ENCODE measurements around the gene FSTL4. TPM values are rescaled to one million over a fixed set of nuclear protein-coding genes. Genes with fewer than 3 reads are reported as not detected.

Gene FSTL4
- polyA plus RNA-seq, 1 of the 3 experiments (the other 2 are of a cell fraction): not detected

GRCh38 chr5:133330956-133331355 is 281.4 kb downstream of the FSTL4 start:
- DNase-seq: no peak
- Histone ChIP-seq H3K4me2 (no peak overlapping the region), H4K20me1 (ENCODE audit: insufficient read depth) (no peaks in the 10 kb centered on the region), H3K9me2 (no peaks in the 10 kb centered on the region), H3K79me2 (ENCODE audit: insufficient read depth) (no peaks in the 10 kb centered on the region), H3K27ac (ENCODE audit: low read depth in 2 of 2, low read length in 1 of 2) (no peak overlapping the region), H3K36me3 (replicated peaks in 1 of 2; ENCODE audit: control insufficient read depth in 1 of 2, insufficient read depth in 2 of 2, low read length in 1 of 2) (no peaks in the 10 kb centered on the region), H3F3A (replicated peaks; ENCODE audit: insufficient read depth) (no peaks in the 10 kb centered on the region), H3K9ac (no peak overlapping the region), H3K9me3 (no peaks in the 10 kb centered on the region), H2AFZ (ENCODE audit: low read depth) (no peak overlapping the region), H3K4me3 (ENCODE audit: low read depth in 2 of 2, low read length in 1 of 2) (no peak overlapping the region), H3K4me1 (ENCODE audit: control insufficient read depth in 1 of 2, insufficient read depth in 2 of 2, low read depth in 1 of 2, low read length in 1 of 2) (peaks cover 0 to 3% of the 10 kb centered on the region in 2 experiments; a peak in 1 of 4 replicates), H3K27me3 (ENCODE audit: insufficient read depth) (no peaks in the 10 kb centered on the region; the same call in 1 of the 2 replicates)
- 62% methylated on average over 3 of the region's 5 CpGs for WGBS (ENCODE audit: low lambda C conversion rate)
- CTCF ChIA-PET: interaction anchor here (0.9 kb wide), 1 partner anchor 44 kb away, joined by 3 read pairs; no protein-coding TSS in a partner anchor
- TF ChIP-seq JUND (IDR thresholded peaks at IDR 0.05) (no peak), NRF1 (IDR thresholded peaks at IDR 0.05; ENCODE audit: low read depth, low read length) (no peak), NFIC (IDR thresholded peaks at IDR 0.05; ENCODE audit: borderline replicate concordance) (no peak), GATA2 (CRISPR knock-in tag; IDR thresholded peaks at IDR 0.05) (no peak), TCF12 (IDR thresholded peaks at IDR 0.05) (no peak), EP300 (IDR thresholded peaks at IDR 0.05; ENCODE audit: borderline replicate concordance in 1 of 2, low read depth in 1 of 2, low read length in 1 of 2) (no peak), YY1 (IDR thresholded peaks at IDR 0.05; ENCODE audit: low read depth) (no peak), RFX5 (IDR thresholded peaks at IDR 0.05; ENCODE audit: low read length) (no peak), TEAD4 (IDR thresholded peaks at IDR 0.05; ENCODE audit: borderline replicate concordance, insufficient read depth) (no peak), FOSL2 (IDR thresholded peaks at IDR 0.05; ENCODE audit: borderline replicate concordance, low read depth) (no peak)
- TF ChIP-seq, protein P1, sequence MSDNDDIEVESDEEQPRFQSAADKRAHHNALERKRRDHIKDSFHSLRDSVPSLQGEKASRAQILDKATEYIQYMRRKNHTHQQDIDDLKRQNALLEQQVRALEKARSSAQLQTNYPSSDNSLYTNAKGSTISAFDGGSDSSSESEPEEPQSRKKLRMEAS (IDR thresholded peaks at IDR 0.05; ENCODE audit: low read depth): no peak
- TF ChIP-seq, protein P2, sequence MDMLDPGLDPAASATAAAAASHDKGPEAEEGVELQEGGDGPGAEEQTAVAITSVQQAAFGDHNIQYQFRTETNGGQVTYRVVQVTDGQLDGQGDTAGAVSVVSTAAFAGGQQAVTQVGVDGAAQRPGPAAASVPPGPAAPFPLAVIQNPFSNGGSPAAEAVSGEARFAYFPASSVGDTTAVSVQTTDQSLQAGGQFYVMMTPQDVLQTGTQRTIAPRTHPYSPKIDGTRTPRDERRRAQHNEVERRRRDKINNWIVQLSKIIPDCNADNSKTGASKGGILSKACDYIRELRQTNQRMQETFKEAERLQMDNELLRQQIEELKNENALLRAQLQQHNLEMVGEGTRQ (IDR thresholded peaks at IDR 0.05; ENCODE audit: borderline replicate concordance, low read depth, low read length): no peak
- POLR2A ChIA-PET: no interaction called here

DNA sequence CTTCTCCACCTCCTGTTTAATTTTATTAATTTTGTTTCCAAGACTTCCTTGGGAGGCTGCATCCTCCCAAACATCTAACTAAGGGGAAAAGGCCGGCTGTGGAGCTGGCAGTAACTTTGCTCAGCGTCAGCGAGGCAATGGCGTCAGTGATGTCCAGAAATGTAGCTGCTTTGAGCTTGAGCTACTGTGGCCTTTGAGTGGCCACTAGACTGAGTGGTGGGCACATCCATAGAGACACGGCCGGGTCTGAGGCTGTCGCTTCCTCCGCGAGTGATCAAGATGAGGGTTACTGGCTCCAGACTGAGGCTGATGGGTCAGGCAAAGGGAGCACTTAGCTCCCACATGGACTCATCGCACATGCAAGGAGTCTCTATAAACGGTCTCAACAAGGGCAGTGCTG is 283.5 kb downstream of the FSTL4 start:
- H3K4me1 ChIP-seq (ENCODE audit: control insufficient read depth in 1 of 2, insufficient read depth in 2 of 2, low read depth in 1 of 2, low read length in 1 of 2): peaks cover 0 to 3% of the 10 kb centered on the region in 2 experiments; a peak in 1 of 4 replicates
- H4K20me1 ChIP-seq (ENCODE audit: insufficient read depth): no peaks in the 10 kb centered on the region
- H3F3A ChIP-seq (replicated peaks; ENCODE audit: insufficient read depth): no peaks in the 10 kb centered on the region
- H3K9me3 ChIP-seq: no peaks in the 10 kb centered on the region
- H3K36me3 ChIP-seq (replicated peaks in 1 of 2; ENCODE audit: control insufficient read depth in 1 of 2, insufficient read depth in 2 of 2, low read length in 1 of 2): no peaks in the 10 kb centered on the region
- TF ChIP-seq TEAD4 (IDR thresholded peaks at IDR 0.05; ENCODE audit: borderline replicate concordance, insufficient read depth): no peak
- no peaks in the 10 kb centered on the region for H3K9me2 ChIP-seq
- no peaks in the 10 kb centered on the region for H3K79me2 ChIP-seq (ENCODE audit: insufficient read depth)
- CTCF ChIA-PET: no interaction called here
- 76% methylated on average over 11 of the region's 11 CpGs for WGBS (ENCODE audit: low lambda C conversion rate)
- H3K27me3 ChIP-seq (ENCODE audit: insufficient read depth): no peaks in the 10 kb centered on the region; the same call in 1 of the 2 replicates
- POLR2A ChIA-PET: no interaction called here
- no peak overlapping the region for H2AFZ ChIP-seq (ENCODE audit: low read depth)
- no peak overlapping the region for H3K4me2 ChIP-seq
- no peak overlapping the region for H3K4me3 ChIP-seq (ENCODE audit: low read depth in 2 of 2, low read length in 1 of 2)
- H3K9ac ChIP-seq: no peak overlapping the region
- no peak overlapping the region for H3K27ac ChIP-seq (ENCODE audit: low read depth in 2 of 2, low read length in 1 of 2)
- DNase-seq: no peak

- Histone ChIP-seq H3K36me3 (replicated peaks in 1 of 2; ENCODE audit: control insufficient read depth in 1 of 2, insufficient read depth in 2 of 2, low read length in 1 of 2) (no peaks in the 10 kb centered on the region), H3K79me2 (ENCODE audit: insufficient read depth) (no peaks in the 10 kb centered on the region), H3K9ac (no peak overlapping the region), H3F3A (replicated peaks; ENCODE audit: insufficient read depth) (no peaks in the 10 kb centered on the region), H3K27me3 (ENCODE audit: insufficient read depth) (no peaks in the 10 kb centered on the region; the same call in 1 of the 2 replicates), H3K4me2 (no peak overlapping the region), H3K9me2 (no peaks in the 10 kb centered on the region), H4K20me1 (ENCODE audit: insufficient read depth) (no peaks in the 10 kb centered on the region), H2AFZ (ENCODE audit: low read depth) (no peak overlapping the region), H3K4me3 (ENCODE audit: low read depth in 2 of 2, low read length in 1 of 2) (no peak overlapping the region), H3K9me3 (no peaks in the 10 kb centered on the region), H3K27ac (ENCODE audit: low read depth in 2 of 2, low read length in 1 of 2) (no peak overlapping the region), H3K4me1 (ENCODE audit: control insufficient read depth in 1 of 2, insufficient read depth in 2 of 2, low read depth in 1 of 2, low read length in 1 of 2) (peaks cover 0 to 4% of the 10 kb centered on the region in 2 experiments; a peak in 1 of 4 replicates)
- 83% methylated on average over 5 of the region's 5 CpGs for WGBS (ENCODE audit: low lambda C conversion rate)
- CTCF ChIA-PET: no interaction called here
- TF ChIP-seq MEF2A (IDR thresholded peaks at IDR 0.05; ENCODE audit: borderline replicate concordance, low read depth) (no peak), RAD21 (IDR thresholded peaks at IDR 0.05; ENCODE audit: low read length) (no peak), GATA2 (CRISPR knock-in tag; IDR thresholded peaks at IDR 0.05) (no peak), EZH2phosphoT487 (IDR thresholded peaks at IDR 0.05; ENCODE audit: borderline replicate concordance, low read depth) (no peak), POLR2AphosphoS5 (IDR thresholded peaks at IDR 0.05; ENCODE audit: low read depth, low read length) (no peak), TCF12 (IDR thresholded peaks at IDR 0.05) (no peak), NFIC (IDR thresholded peaks at IDR 0.05; ENCODE audit: borderline replicate concordance) (no peak), CTCF (IDR thresholded peaks at IDR 0.05) (no peak), MXI1 (IDR thresholded peaks at IDR 0.05; ENCODE audit: low read depth, low read length) (no peak), USF1 (IDR thresholded peaks at IDR 0.05; ENCODE audit: borderline replicate concordance, low read depth) (no peak), SIN3A (IDR thresholded peaks at IDR 0.05; ENCODE audit: borderline replicate concordance, low read depth, low read length) (no peak)
- POLR2A ChIA-PET: no interaction called here
- DNase-seq: no peak
These were observed 284.4 kb downstream of the FSTL4 start for GRCh38 chr5:133327946-133328401.

Measured in SK-N-SH (cell line).